Measurements from ENCODE around the gene DLGAP1. TPM values are rescaled to one million over a fixed set of nuclear protein-coding genes. Genes with fewer than 3 reads are reported as not detected.

The DLGAP1 gene
- total and polyA plus RNA-seq, 2 experiments from 2014 or later: 3.1 to 6.5 TPM

DNA sequence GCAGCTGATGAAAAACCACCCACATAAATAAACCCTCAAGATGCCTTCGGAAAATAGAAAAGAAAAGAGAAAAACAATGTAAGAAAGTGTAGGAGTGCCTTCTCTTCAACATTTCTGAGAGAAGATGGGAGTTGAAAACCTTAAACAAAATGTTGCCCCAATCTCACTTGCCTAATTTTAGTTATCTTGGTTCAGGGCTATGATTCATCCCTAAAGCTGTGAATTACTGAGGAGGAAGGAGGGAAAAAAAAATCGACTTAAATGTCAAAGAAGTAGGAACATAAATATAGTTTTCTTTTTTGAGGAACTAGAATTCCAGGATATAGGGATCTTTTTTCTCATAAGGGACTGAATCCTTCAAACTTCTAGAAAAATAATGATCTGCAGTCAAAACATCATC is 644.8 kb downstream of the DLGAP1 start:
- Histone ChIP-seq H3K27me3 (no peaks in the 10 kb centered on the region), H3K79me2 (no peaks in the 10 kb centered on the region), H4K20me1 (ENCODE audit: insufficient read depth, poor library complexity, severe bottlenecking) (no peaks in the 10 kb centered on the region), H3K4me2 (no peak overlapping the region), H3K9me3 (ENCODE audit: low read depth) (no peaks in the 10 kb centered on the region), H3K4me3 (no peak overlapping the region), H3K27ac (no peak overlapping the region), H3K9me2 (replicated peaks; ENCODE audit: insufficient read depth) (no peaks in the 10 kb centered on the region), H3K4me1 (ENCODE audit: insufficient read depth) (no peaks in the 10 kb centered on the region), H2AFZ (no peak overlapping the region), H3K36me3 (replicated peaks; ENCODE audit: insufficient read depth, low read depth) (no peaks in the 10 kb centered on the region)
- no peak for DNase-seq (ENCODE audit: low spot score)
- WGBS (ENCODE audit: low lambda C conversion rate, missing lambda C conversion rate): 82% methylated on average over 2 of the region's 2 CpGs
- TF ChIP-seq EZH2 (IDR thresholded peaks at IDR 0.05; ENCODE audit: borderline replicate concordance) (no peak), EZH2phosphoT487 (IDR thresholded peaks at IDR 0.05; ENCODE audit: low read depth, severe bottlenecking, unreplicated experiment) (no peak), CTCF (IDR thresholded peaks at IDR 0.05; ENCODE audit: poor library complexity) (no peak)

DNA sequence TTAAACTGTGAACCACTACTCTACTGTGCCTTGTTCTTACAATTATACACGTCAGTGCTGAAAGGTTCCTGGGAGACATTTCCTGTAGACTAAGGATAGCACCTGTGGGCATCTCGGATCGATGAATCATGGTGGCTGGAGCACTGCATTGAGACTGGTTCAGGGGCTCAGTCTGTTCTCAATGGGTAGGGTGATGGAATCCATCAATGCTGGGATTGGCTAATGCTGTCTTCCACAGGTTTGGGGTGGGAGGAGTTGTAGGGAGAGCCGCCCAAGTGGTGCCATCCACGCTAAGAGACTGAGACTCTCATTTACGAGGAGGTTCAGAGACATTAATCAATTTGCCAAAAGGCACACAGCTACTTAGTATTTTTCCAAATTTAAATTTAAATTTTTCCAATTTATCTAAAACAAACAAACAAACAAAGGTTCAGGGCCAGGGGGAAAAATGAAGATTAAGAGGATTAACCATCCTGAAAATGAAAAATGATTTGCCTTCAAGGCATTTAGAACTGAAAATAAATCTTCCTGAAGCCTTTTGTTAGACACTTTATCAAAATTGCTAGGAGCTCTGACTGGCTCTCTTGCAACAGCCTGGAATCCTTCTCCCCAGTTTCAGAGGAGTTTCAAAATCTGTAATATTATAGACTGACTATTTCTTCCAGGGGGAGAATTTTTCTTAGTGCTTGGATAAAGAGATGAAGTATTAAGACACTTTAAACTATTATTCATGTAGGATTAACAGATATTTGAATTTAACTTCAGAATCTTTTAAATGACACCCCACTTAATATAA is 645.9 kb downstream of the DLGAP1 start:
- Histone ChIP-seq H3K27me3 (no peaks in the 10 kb centered on the region), H2AFZ (no peak overlapping the region), H3K27ac (no peak overlapping the region), H3K9me3 (ENCODE audit: low read depth) (no peaks in the 10 kb centered on the region), H3K36me3 (replicated peaks; ENCODE audit: insufficient read depth, low read depth) (no peaks in the 10 kb centered on the region), H3K4me1 (ENCODE audit: insufficient read depth) (no peaks in the 10 kb centered on the region), H3K4me2 (no peak overlapping the region), H3K79me2 (no peaks in the 10 kb centered on the region), H3K9me2 (replicated peaks; ENCODE audit: insufficient read depth) (no peaks in the 10 kb centered on the region), H4K20me1 (ENCODE audit: insufficient read depth, poor library complexity, severe bottlenecking) (no peaks in the 10 kb centered on the region), H3K4me3 (no peak overlapping the region)
- 78% methylated on average over 6 of the region's 6 CpGs for WGBS (ENCODE audit: low lambda C conversion rate, missing lambda C conversion rate)
- no peak for DNase-seq (ENCODE audit: low spot score)
- TF ChIP-seq EZH2 (IDR thresholded peaks at IDR 0.05; ENCODE audit: borderline replicate concordance): no peak
- no peak for TF ChIP-seq EZH2phosphoT487 (IDR thresholded peaks at IDR 0.05; ENCODE audit: low read depth, severe bottlenecking, unreplicated experiment)
- no peak for TF ChIP-seq CTCF (IDR thresholded peaks at IDR 0.05; ENCODE audit: poor library complexity)

DNA sequence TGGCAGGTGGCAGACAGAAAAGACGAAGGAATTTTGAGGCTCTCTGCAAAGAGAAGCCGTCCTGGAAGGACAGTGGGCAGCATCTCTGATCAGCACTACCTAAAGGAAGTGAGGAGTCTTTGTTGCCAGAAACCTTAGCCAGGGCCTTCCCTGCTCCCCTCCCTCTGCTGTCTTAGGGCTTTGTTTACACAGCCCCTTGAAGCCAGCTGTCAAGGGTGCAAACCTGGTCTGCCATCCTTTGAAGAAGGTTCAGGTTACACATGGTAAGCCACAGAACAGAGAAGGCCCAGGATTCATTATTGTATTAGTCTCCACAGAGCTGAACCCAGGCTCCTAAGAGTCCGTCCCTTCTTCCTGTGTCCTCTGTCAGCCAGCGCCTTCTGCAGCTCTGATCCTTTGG is 648.5 kb downstream of the DLGAP1 start:
- Histone ChIP-seq H3K4me1 (ENCODE audit: insufficient read depth) (no peaks in the 10 kb centered on the region), H3K4me2 (no peak overlapping the region), H3K27me3 (no peaks in the 10 kb centered on the region), H3K36me3 (replicated peaks; ENCODE audit: insufficient read depth, low read depth) (no peaks in the 10 kb centered on the region), H3K9me2 (replicated peaks; ENCODE audit: insufficient read depth) (no peaks in the 10 kb centered on the region), H3K79me2 (no peaks in the 10 kb centered on the region), H3K4me3 (no peak overlapping the region), H3K27ac (no peak overlapping the region), H2AFZ (no peak overlapping the region), H3K9me3 (ENCODE audit: low read depth) (no peaks in the 10 kb centered on the region), H4K20me1 (ENCODE audit: insufficient read depth, poor library complexity, severe bottlenecking) (no peaks in the 10 kb centered on the region)
- 75% methylated on average over 4 of the region's 4 CpGs for WGBS (ENCODE audit: low lambda C conversion rate, missing lambda C conversion rate)
- no peak for DNase-seq (ENCODE audit: low spot score)
- TF ChIP-seq EZH2 (IDR thresholded peaks at IDR 0.05; ENCODE audit: borderline replicate concordance) (no peak), CTCF (IDR thresholded peaks at IDR 0.05; ENCODE audit: poor library complexity) (no peak), EZH2phosphoT487 (IDR thresholded peaks at IDR 0.05; ENCODE audit: low read depth, severe bottlenecking, unreplicated experiment) (no peak)
